Measurements from ENCODE around the gene SHMT1.
"Not testable (repeated sequence)": the region's sequence is repeated elsewhere in the genome, so short reads cannot be mapped to it uniquely, and the experiment has no call there.

Gene SHMT1

GRCh38 chr17:18363101-18364049, at the start of gene SHMT1:
Gene SHMT1 (minus strand): TSS chr17:18363550. CDS start chr17:18355981, 7,569 bp downstream.
- DNase-seq = peak; percentile 91

- not testable (repeated sequence) for DNase-seq
These were observed 48.7 kb upstream of the SHMT1 start for GRCh38 chr17:18412001-18412538.

- DNase-seq = peak; percentile 13
These were observed 48.1 kb upstream of the SHMT1 start for GRCh38 chr17:18411377-18411864.

- not testable (repeated sequence) for DNase-seq
These were observed 47.4 kb upstream of the SHMT1 start for GRCh38 chr17:18410736-18411135.

- not testable (repeated sequence) for DNase-seq
These were observed 46.0 kb upstream of the SHMT1 start for GRCh38 chr17:18409321-18409720.

GRCh38 chr17:18408906-18409305, 45.6 kb upstream of the SHMT1 start:
- not testable (repeated sequence) for DNase-seq

GRCh38 chr17:18403604-18404003, 40.3 kb upstream of the SHMT1 start:
- DNase-seq = not testable (repeated sequence)

GRCh38 chr17:18403166-18403565, 39.8 kb upstream of the SHMT1 start:
- DNase-seq = not testable (repeated sequence)

GRCh38 chr17:18401872-18402590, 38.7 kb upstream of the SHMT1 start:
- not testable (repeated sequence) for DNase-seq

GRCh38 chr17:18388728-18389127, 25.4 kb upstream of the SHMT1 start:
- not testable (repeated sequence) for DNase-seq

GRCh38 chr17:18388266-18388665, 24.9 kb upstream of the SHMT1 start:
- not testable (repeated sequence) for DNase-seq

- DNase-seq = not testable (repeated sequence)
These were observed 24.2 kb upstream of the SHMT1 start for GRCh38 chr17:18387583-18387982.

GRCh38 chr17:18384271-18384670, 20.9 kb upstream of the SHMT1 start:
- DNase-seq = not testable (repeated sequence)

GRCh38 chr17:18383079-18383481, 19.7 kb upstream of the SHMT1 start:
- peak; percentile 29 for DNase-seq

- no peak for DNase-seq
These were observed 19.2 kb upstream of the SHMT1 start for GRCh38 chr17:18382441-18383078.

- DNase-seq = no peak
These were observed 18.5 kb upstream of the SHMT1 start for GRCh38 chr17:18381953-18382245.

GRCh38 chr17:18381158-18381952, 18.0 kb upstream of the SHMT1 start:
- no peak for DNase-seq

- DNase-seq = no peak
These were observed 17.3 kb upstream of the SHMT1 start for GRCh38 chr17:18380471-18381157.

GRCh38 chr17:18379246-18380146, 16.1 kb upstream of the SHMT1 start:
- DNase-seq = no peak

GRCh38 chr17:18378614-18379013, 15.3 kb upstream of the SHMT1 start:
- not testable (repeated sequence) for DNase-seq

GRCh38 chr17:18378205-18378505, 14.8 kb upstream of the SHMT1 start:
- no peak for DNase-seq
